Stimulated activated CD8-positive, alpha-beta memory T cell treated with anti-CD3 and anti-CD28 coated beads, Interleukin-7, amount 100 ng/mL, for 1 hour (primary cell): ENCODE measurements around the gene GBF1.
"Not testable (repeated sequence)": the region's sequence is repeated elsewhere in the genome, so short reads cannot be mapped to it uniquely, and the experiment has no call there.

Experiments
- DNase-seq, 2 donors: peaks; one replicate each; pipeline ENCODE4 v3.0.0-alpha.2; 2020; ENCODE audit warnings: low read depth in 2 of 2

Gene GBF1

GRCh38 chr10:102267748-102268147, 22.4 kb downstream of the GBF1 start:
- no peak for DNase-seq

GRCh38 chr10:102268375-102268888, 23.1 kb downstream of the GBF1 start:
- no peak for DNase-seq

- no peak for DNase-seq
Measured at GRCh38 chr10:102269017-102269416, 23.7 kb downstream of the GBF1 start.

DNA sequence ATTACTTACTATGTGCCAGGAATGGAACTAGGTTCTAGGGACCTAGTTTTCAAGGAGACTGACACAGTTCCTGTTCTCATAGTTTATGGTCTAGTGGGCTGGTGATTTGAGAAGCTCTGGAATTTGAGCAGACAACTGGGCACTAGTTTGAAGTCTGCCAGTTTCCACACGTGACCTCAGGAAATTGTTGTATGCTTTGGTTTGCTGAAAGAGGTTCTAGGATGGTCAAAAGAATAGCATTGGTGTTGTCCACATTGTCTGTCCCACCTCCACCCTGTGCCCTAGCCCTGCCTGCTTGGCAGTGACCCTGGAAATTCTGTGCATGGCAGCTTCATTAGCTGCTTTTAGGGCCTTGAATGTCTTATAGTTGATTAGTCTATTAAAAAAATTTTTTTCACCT, 28.7 kb downstream of the GBF1 start:
- no peak for DNase-seq

DNA sequence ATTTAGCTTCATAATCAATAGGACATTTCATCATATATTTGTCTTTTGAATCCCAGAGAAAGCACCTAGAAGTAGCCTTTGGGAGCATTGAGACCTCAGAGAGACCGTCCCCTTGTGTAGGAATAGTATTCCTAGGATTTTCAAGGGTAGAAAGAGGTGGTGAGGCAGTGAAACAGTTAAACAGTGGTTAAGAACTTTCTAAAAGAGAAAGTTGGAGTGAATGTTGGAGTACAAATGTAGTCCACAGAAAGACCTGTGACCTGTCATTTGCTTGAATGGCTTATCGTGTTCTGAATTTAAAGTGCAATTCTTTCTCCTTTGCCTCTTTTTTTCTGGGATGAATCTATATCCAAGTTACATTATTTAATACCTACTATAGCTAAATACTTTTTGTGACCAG, 30.0 kb downstream of the GBF1 start:
- no peak for DNase-seq

DNA sequence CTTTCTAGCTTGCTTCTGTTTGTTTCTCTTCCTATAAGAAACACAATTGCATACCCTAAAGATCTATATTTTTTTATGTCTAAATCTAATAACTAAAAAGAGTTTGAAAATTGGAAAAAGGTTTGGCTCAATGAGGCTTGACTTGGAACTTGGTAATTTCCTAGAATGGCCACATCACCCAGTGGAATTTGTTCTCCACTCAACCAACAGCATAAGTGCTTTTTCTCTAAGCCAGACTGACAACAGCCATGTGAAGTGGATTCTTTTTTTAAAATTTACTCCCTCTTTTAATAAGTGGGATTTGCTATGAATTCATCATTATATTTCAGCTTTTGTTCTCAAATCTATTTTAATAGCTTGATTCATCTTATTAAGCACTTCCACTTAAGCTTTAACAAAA, 33.8 kb downstream of the GBF1 start:
- no peak for DNase-seq

DNA sequence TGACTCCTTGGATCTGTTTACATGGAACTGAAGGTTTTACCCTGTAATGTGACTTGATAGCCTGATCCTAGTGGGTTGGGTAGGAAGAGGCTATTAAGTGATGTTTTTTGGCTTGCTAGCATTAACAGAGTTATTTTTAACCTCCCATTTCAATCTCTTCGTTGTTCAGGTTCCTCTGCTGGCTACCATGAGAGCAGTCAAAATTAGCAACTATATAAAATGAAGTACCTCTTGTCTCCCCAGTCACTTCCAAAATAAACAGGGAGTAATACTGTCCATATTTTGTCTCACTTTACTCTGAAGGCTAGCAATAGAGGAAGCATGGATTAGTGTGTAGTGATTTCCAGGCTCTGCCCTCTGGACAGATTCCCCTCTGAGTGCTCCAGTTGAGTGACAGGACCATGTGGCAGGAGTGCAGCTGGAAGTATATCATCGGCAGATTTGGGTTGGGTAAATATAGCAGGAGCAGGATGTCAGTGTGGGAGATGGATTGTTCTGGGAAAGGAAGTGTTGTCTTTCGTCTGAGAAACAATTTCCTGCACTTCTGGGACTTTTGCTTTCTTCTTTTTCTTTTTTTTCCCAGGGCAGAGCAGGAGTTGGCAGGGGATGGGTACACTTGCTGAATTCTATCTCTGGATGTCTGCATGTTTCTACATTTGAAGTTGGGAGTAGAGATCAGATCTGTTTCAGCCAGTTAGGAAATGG, 35.2 kb downstream of the GBF1 start:
- DNase-seq = no peak

- no peak for DNase-seq
Measured at GRCh38 chr10:102281102-102281487, 35.8 kb downstream of the GBF1 start.

GRCh38 chr10:102283488-102283887, 38.2 kb downstream of the GBF1 start:
- DNase-seq = no peak

GRCh38 chr10:102283890-102284289, 38.6 kb downstream of the GBF1 start:
- DNase-seq = no peak

DNA sequence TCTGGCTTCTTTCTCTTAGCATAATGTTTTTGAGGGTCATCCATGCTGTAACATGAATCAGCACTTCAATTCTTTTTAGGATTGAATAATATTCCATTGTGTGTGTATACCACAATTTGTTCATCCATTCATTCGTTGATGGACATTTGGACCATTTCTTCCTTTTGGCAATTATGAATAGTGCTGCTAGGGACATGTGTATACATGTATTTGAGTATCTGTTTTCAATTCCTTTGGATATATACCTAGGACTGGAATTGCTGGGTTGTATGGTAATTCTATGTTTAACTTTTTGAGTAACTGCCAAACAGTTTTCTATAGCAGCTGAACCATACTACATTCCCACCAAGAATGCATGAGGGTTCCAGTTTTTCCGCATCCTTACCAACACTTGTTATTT, 39.2 kb downstream of the GBF1 start:
- DNase-seq = no peak

- DNase-seq = no peak
Measured at GRCh38 chr10:102285133-102285532, 39.8 kb downstream of the GBF1 start.

- no peak for DNase-seq
Measured at GRCh38 chr10:102286216-102286615, 40.9 kb downstream of the GBF1 start.

DNA sequence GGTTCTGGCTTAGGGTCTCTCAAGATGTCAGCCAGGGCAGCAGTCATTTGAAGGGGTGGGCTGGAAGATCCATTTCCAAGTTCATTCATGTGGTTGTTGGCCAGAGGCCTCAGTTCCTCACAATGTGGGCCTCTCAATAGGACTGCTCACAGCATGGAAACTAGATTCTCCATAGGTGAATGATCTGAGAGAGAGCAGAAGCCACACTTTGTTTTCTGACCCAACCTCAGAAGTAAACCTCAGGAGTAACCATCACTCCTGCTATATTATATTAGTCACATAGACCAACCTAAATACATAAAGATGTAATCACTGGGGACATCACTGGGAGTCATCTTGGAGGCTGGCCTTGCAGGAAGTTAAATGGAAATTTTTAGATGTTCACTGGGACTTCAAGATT, 42.2 kb downstream of the GBF1 start:
- no peak for DNase-seq

- DNase-seq = no peak
Measured at GRCh38 chr10:102287991-102288390, 42.7 kb downstream of the GBF1 start.

GRCh38 chr10:102289356-102289755, 44.0 kb downstream of the GBF1 start:
- DNase-seq = no peak

DNA sequence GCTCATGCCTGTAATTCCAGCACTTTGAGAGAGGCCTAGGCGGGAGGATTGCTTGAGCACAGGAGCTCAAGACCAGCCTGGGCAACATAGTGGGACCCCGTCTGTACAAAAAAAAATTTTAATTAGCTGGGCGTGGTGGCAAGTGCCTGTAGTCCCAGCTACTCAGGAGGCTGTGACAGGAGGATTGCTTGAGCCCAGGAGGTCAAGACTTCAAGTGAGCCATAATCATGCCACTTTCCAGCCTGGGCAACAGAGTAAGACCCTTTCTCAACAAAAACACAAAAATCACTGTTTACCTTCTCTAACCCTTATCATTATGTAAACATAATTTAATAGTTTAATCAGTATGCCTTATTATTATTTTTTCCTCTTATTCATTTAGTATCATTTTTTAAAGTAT, 44.5 kb downstream of the GBF1 start:
- no peak for DNase-seq

DNA sequence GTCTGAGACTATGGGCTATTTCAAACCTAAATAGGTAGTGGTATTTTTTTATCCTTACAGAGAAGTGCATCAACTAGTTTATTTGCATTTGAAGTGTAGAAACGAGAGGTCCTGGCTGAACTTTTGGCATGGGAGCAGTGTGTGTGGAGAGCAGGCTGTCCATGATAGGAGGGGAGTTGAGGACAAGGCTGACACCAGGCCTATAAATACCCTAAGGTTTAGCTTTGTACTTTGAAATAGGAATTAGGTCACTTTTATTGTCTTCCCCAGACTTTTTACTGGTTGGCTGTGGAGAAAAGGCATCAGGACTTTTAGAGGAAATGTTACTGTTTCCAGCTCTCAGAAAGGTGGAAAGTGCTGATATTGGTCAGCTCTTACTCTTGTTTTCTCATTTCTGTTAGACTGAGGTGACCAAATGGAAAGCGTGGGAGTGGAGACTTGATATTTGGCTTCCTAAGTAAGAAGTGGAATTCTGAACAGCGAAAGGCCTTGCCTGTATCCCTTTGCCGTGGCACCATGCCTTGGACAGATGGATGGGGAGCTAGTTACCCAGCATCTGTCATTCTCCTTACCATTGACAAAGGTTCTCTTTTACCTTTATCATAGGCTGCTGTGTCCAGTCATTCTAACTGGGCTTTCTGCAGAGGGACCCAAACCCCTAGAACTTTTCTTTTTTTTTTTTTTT, 46.0 kb downstream of the GBF1 start:
- DNase-seq = no peak

DNA sequence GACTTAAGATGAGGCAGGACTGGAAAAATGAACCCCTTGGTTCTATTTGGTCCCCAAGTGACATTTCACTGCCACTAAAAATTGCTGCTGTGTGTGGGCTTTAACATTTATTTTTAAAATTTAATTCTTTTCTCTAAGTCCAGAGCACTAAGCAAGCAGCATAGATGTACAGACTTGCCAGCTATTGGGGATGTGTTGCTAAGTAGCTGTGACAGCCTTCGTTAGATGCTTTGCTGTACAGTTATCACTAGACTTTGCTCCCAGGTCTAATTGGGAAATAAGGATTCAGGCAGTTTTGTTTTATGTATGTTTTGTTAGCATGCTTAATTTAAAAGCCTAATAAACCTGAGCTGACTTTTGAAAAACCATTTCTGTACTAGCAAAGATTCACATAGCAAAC, 51.8 kb downstream of the GBF1 start:
- DNase-seq = no peak

DNA sequence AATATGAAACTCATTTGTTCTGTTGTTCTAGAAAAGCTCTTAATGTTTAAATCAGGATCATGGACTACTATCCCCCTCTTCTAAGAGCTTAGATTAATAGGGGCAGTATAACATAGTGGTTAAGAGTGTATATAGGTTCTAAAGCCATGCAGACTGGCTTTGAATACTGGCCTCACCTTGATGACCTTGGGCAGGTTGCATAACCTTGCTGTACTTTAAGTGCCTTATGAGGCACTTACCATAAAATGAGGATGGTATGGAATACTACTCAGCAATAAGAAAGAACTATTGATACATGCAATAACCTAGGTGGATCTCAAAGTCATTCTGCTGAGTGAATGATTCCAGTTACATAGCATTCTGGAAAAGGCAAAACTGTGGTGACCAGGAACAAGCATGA, 53.6 kb downstream of the GBF1 start:
- DNase-seq = no peak

DNA sequence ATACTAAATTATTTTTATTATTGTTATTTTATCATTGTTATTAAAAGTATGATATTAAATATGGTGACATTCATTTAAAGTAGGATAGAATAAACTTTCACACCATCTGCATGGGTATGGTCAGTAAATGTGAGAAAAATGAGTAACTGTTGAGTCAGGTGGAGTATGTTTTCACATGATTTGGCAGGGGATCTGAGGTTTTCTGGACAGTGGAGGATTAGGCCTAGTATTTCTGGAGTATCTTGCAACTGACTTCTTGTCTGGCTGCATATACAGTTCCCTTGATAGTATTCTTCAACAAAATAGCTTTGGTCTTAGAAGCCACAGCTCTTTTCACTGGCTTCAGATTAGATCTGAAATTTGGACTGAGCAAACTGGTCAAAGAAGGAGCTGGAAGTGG, 54.5 kb downstream of the GBF1 start:
- no peak for DNase-seq

GRCh38 chr10:102300278-102300843, 55.0 kb downstream of the GBF1 start:
- DNase-seq = no peak

- not testable (repeated sequence) for DNase-seq
Measured at GRCh38 chr10:102300912-102301311, 55.6 kb downstream of the GBF1 start.
